Cortex of kidney (tissue), 1 donor: ENCODE results near the gene SYNCRIP.
"Not testable (repeated sequence)": the region's sequence is repeated elsewhere in the genome, so short reads cannot be mapped to it uniquely, and the experiment has no call there.

Experiments
- DNase-seq: peaks from one replicate; lab custom pipeline; 2025; lab: John Stamatoyannopoulos, UW

Gene SYNCRIP

GRCh38 chr6:85593438-85594196 is 49.1 kb downstream of the SYNCRIP start, which contains the start of gene SNX14:
Gene SNX14 (minus strand): TSS chr6:85593858. CDS start chr6:85593718, 140 bp downstream.
- DNase-seq, result peak; percentile 33

DNA sequence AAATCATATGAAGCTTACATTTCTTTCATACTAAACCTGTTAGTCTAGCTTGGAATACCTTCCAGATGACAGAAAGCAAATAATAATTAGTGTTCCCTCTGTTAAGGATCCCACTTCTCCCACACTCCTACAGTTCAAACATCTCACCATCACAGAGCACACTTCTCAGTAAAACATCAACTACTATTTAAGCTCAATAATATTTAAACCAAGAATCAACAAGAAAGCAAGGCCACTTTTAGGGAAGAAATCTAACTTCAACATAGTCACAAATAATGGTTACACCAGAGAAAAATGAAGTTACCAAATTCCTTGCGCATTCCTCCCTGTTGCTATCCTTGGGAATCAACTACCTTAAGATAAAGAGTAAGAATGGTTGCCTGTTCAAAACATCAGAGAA is 50.7 kb downstream of the SYNCRIP start:
- DNase-seq, result no peak

DNA sequence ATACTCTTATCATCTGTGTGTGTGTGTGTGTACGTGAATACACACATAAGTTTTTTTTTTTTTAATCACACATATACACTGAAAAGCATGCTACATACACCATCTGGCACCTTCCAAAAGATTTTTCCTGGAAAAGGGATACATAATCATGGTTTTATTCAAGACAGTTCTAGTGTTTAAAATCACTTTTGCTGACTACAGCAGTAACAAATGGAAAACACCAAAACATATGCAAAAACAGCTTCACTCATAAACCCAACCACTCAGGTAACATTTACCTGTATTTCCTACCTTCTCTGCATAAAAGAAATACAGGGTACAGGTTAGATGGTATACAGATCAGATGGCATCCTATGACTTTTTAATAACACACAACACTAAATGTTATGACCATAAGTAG is 51.5 kb downstream of the SYNCRIP start:
- DNase-seq, result no peak

DNA sequence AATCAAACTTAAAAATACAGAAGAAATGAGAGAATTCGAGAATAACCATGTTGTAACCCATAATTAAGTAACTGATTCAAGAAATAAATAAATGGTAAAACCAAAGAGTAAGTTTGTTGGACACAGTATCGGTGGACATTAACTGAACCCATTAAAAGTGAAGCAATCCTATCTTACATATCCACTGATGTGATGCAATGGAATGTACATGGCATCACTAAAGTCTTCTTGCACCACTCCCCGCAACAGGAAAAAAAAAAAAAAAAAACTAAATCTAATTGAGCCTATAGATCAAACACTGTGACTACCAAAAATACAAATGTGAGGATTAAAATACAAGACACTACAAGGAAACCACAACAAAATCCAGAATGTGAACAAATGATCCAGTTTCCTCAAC is 56.9 kb downstream of the SYNCRIP start:
- DNase-seq, result no peak

DNA sequence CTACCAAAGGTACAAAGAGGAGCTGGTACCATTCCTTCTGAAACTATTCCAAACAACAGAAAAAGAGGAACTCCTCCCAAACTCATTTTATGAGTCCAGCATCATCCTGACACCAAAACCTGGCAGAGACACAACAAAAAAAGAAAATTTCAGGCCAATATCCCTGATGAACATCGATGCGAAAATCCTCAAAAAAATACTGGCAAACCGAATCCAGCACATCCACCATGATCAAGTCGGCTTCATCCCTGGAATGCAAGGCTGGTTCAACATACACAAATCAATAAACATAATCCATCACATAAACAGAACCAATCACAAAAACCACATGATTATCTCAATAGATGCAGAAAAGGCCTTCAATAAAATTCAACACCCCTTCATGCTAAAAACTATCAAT is 59.9 kb downstream of the SYNCRIP start:
- not testable (repeated sequence) for DNase-seq

DNA sequence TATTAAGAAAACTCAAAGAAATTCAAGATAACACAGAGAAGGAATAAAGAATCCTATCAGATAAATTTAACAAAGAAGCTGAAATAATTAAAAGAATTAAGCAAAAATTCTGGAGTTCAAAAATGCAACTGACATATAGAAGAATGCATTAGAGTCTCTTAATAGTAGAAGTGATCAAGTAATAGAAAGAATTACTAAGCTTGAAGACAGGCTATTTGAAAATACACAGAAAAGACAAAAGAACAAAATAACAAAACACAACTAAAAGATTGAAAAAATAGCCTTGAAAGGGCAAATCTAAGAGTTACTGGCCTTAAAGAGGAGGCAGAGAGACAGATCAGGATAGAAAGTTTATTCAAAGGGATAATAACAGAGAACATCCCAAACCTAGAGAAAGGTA is 61.1 kb downstream of the SYNCRIP start:
- DNase-seq, result no peak

- no peak for DNase-seq
Measured at GRCh38 chr6:85580878-85581267, 61.8 kb downstream of the SYNCRIP start.

DNA sequence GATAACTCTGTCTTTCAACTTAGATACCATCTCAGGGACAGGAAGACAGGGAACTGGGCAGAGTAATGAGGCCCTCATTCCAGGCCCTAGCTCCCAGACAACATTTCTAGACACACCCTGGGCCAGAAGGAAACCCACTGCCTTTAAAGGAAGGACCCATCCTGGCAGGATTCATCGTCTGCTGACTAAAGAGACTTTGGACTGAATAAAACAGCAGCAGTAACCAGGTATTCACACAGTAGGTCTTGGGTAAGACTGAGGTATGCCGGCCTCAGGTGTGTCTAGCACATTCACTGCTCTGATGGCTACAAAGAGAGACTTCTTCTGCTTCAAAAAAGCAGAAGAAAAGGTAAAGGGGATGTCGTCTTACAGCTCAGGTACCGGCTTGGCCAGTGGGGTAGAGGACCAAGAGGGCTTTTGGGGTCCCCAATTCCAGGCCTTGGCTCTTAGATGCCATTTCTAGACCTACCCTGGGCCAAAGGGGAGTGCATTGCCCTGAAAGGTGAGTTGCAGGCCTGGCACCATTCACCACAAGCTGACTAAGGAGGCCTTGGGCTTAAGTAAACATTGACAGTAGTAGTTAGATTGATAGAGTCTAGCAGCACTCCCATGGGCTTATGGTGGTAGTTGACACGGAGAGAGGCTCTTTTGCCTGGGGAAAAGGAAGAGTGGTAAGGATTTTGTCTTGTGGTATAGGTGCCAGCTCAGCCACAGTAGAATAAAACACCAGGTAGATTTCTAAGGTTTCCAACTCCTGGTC is 62.4 kb downstream of the SYNCRIP start:
- no peak for DNase-seq

DNA sequence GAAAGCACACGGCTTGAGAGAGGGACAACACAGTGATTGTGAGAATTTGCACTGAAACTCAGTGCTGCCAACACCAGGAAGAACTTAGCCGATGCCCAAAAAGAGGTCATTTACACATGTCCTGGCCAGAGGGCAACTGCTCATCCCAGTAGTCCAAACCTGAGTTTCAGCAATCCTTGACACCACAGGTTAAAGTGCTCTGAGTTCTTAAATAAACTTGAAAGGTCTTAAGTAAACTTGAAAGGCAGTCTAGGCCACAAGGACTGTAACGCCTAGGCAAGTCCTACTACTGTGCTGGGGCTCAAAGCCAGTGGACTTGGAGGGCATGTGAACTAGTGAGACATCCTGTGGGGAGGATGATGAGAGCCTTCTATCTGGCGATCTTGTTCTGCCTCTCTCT is 63.1 kb downstream of the SYNCRIP start:
- no peak for DNase-seq

- DNase-seq, result no peak
Measured at GRCh38 chr6:85576476-85576875, 66.2 kb downstream of the SYNCRIP start.

GRCh38 chr6:85574932-85575598 is 67.6 kb downstream of the SYNCRIP start:
- no peak for DNase-seq

DNA sequence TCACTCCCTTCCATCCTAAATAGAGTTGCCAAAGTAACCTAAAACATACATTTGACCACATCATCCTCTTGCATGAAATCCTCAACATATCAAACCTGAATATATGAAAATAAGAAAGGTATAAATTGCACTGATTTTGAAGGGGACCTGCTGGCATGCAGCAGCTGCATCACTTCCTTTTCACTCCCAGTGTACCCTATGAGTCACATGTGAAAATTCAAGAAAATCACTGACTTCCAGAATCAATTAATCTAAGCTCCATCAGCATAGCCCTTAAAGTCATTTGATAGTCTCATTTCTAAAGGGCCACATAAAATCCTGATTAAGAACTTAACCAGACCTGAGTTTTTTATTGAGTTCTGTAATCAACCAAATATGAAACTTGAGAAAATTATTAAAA is 73.4 kb downstream of the SYNCRIP start:
- DNase-seq, result no peak

DNA sequence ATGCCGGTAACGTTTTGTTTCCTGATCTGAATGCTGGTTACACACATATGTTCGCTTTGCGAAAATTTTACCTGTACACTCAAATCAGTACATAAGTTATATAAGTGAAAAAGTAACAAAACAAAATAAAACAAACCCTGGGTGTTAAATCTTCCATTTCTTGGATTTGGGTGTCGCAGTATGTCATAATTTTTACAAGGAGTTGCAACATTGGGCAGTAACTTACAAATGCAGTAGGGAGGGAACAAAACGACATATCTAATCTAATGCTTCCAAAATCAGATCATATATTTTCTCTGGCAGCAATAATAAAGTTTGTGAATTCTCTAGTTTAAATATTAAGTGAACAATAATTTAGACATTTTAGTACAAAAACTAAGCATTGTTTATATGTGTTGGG is 74.3 kb downstream of the SYNCRIP start:
- no peak for DNase-seq

- DNase-seq, result no peak
Measured at GRCh38 chr6:85565736-85566135, 77.0 kb downstream of the SYNCRIP start.

- DNase-seq, result not testable (repeated sequence)
Measured at GRCh38 chr6:85564223-85564622, 78.5 kb downstream of the SYNCRIP start.
